Cardiac fibroblast (primary cell): ENCODE results near the gene PIK3R5.

Experiments
- DNase-seq, 2 donors: peaks; one replicate each; pipeline versions ENCODE4 v3.0.0 to v3.0.0-alpha.2; 2010; ENCODE audit warnings: low read depth in 2 of 2
- H3K4me3 ChIP-seq, 2 donors: replicated peaks in 1 of 2; 1 replicate in 1 of 2; 2 replicates in 1 of 2; pipeline ENCODE4 v1.5.1; 2011; ENCODE audit warnings: low read depth in 2 of 2, low read length in 2 of 2, mild to moderate bottlenecking in 2 of 2, moderate library complexity in 1 of 2
- CTCF ChIP-seq: IDR thresholded peaks from one replicate; pipeline ENCODE4 v1.5.1; 2011; ENCODE audit warnings: low read depth, mild to moderate bottlenecking, low read length, inconsistent platforms

PIK3R5 gene

GRCh38 chr17:8869114-8869815 is 96.2 kb downstream of the PIK3R5 start:
- TF ChIP-seq CTCF: no peak
- H3K4me3 ChIP-seq: no peak overlapping the region

GRCh38 chr17:8868529-8868951 is 97.0 kb downstream of the PIK3R5 start:
- DNase-seq: no peak
- no peak for TF ChIP-seq CTCF

More at GRCh38 chr17:8869114-8869815, 96.2 kb downstream of the PIK3R5 start:
- no peak for DNase-seq

GRCh38 chr17:8868092-8868491 is 97.4 kb downstream of the PIK3R5 start:
- H3K4me3 ChIP-seq: no peak overlapping the region
- no peak for DNase-seq
- no peak for TF ChIP-seq CTCF

More at GRCh38 chr17:8868529-8868951, 97.0 kb downstream of the PIK3R5 start:
- no peak overlapping the region for H3K4me3 ChIP-seq

- DNase-seq: no peak
- H3K4me3 ChIP-seq: no peak within 1 kb of the TSS
- TF ChIP-seq CTCF: no peak
Observed at GRCh38 chr17:8867361-8867981, 98.0 kb downstream of the PIK3R5 start, which contains the start of gene PIK3R6. PIK3R6 (minus strand) TSS chr17:8867674; CDS start chr17:8849794, 17,880 bp downstream.

GRCh38 chr17:8865811-8866210 is 99.7 kb downstream of the PIK3R5 start:
- no peak for TF ChIP-seq CTCF
- no peak for DNase-seq
- H3K4me3 ChIP-seq: no peak overlapping the region

- no peak for DNase-seq
- TF ChIP-seq CTCF: no peak
Observed at GRCh38 chr17:8865385-8865784, 100.1 kb downstream of the PIK3R5 start.

More at GRCh38 chr17:8865385-8865784, 100.1 kb downstream of the PIK3R5 start:
- no peak overlapping the region for H3K4me3 ChIP-seq
